SK-N-SH treated with all-trans-retinoic acid at 6 μM for 48 hours (cell line): ENCODE measurements around the gene KLF11.

Experiments
- ATAC-seq: fragments of 200-7000 bp; cut with Tn5 transposase; 3 replicates; pipeline ENCODE4 v1.9.1; 2020; ENCODE audit warnings: mild to moderate bottlenecking, moderate library complexity
- ARNTL ChIP-seq: fragments of 450-650 bp; formaldehyde crosslinking; IDR thresholded peaks from 2 replicates; pipeline ENCODE4 v1.5.0; 2020; ENCODE audit warnings: low read depth, mild to moderate bottlenecking, moderate library complexity, borderline replicate concordance
- BACH2 ChIP-seq: fragments of 250-450 bp; sonication (Bioruptor Pico); IDR thresholded peaks from 2 replicates; pipeline ENCODE4 v1.9.0; 2021; ENCODE audit warnings: mild to moderate bottlenecking, borderline replicate concordance
- CSDC2 ChIP-seq: fragments of 250-450 bp; sonication (Bioruptor Pico); IDR thresholded peaks from 2 replicates; pipeline ENCODE4 v1.5.0; 2020; ENCODE audit warnings: mild to moderate bottlenecking, moderate library complexity
- ESRRG ChIP-seq: fragments of 250-450 bp; sonication (Bioruptor Pico); IDR thresholded peaks from 2 replicates; pipeline ENCODE4 v1.6.1; 2021; ENCODE audit warnings: mild to moderate bottlenecking
- GLIS3 ChIP-seq: fragments of 250-450 bp; sonication (Bioruptor Pico); IDR thresholded peaks from 2 replicates; pipeline ENCODE4 v1.5.0; 2020; ENCODE audit warnings: mild to moderate bottlenecking, moderate library complexity
- ISL1 ChIP-seq: fragments of 250-450 bp; sonication (Bioruptor Pico); IDR thresholded peaks from 2 replicates; pipeline ENCODE4 v2.1.2; 2022; ENCODE audit warnings: mild to moderate bottlenecking, moderate library complexity
- OSR1 ChIP-seq: fragments of 250-450 bp; sonication (Bioruptor Pico); IDR thresholded peaks from 2 replicates; pipeline ENCODE4 v1.8.0; 2022; ENCODE audit warnings: moderate library complexity, mild to moderate bottlenecking, inconsistent platforms
- PATZ1 ChIP-seq: fragments of 250-450 bp; sonication (Bioruptor Pico); IDR thresholded peaks from 2 replicates; pipeline ENCODE4 v1.8.0; 2020; ENCODE audit warnings: mild to moderate bottlenecking, moderate library complexity, borderline replicate concordance
- PPARA ChIP-seq: fragments of 250-450 bp; sonication (Bioruptor Pico); IDR thresholded peaks from 2 replicates; pipeline ENCODE4 v1.5.0; 2020; ENCODE audit warnings: mild to moderate bottlenecking, borderline replicate concordance
- RARB ChIP-seq: fragments of 250-450 bp; sonication (Bioruptor Pico); IDR thresholded peaks from 2 replicates; pipeline ENCODE4 v1.8.0; 2021; ENCODE audit warnings: mild to moderate bottlenecking, moderate library complexity
- SNAI2 ChIP-seq: fragments of 250-450 bp; sonication (Bioruptor Pico); IDR thresholded peaks from 2 replicates; pipeline ENCODE4 v1.5.0; 2020; ENCODE audit warnings: mild to moderate bottlenecking, moderate library complexity
- TCF4 ChIP-seq: fragments of 250-450 bp; sonication (Bioruptor Pico); IDR thresholded peaks from 2 replicates; pipeline ENCODE4 v1.8.0; 2021; ENCODE audit warnings: mild to moderate bottlenecking, moderate library complexity, borderline replicate concordance
- TOX ChIP-seq: fragments of 250-450 bp; sonication (Bioruptor Pico); IDR thresholded peaks from 2 replicates; pipeline ENCODE4 v1.8.0; 2021; ENCODE audit warnings: mild to moderate bottlenecking, moderate library complexity, borderline replicate concordance
- ZC3H10 ChIP-seq: fragments of 250-450 bp; sonication (Bioruptor Pico); IDR thresholded peaks from 2 replicates; pipeline ENCODE4 v1.5.1; 2021; ENCODE audit warnings: mild to moderate bottlenecking, moderate library complexity
- ZFP3 ChIP-seq: fragments of 250-450 bp; sonication (Bioruptor Pico); IDR thresholded peaks from 2 replicates; pipeline ENCODE4 v1.5.0; 2020; ENCODE audit warnings: mild to moderate bottlenecking, moderate library complexity
- ZFP30 ChIP-seq: fragments of 450-650 bp; formaldehyde crosslinking; IDR thresholded peaks from 2 replicates; pipeline ENCODE4 v1.5.0; 2022; ENCODE audit warnings: mild to moderate bottlenecking, moderate library complexity
- ZNF565 ChIP-seq: fragments of 450-650 bp; formaldehyde crosslinking; conservative IDR thresholded peaks from 2 replicates; pipeline ENCODE4 v1.5.0; 2020; ENCODE audit warnings: low read depth, mild to moderate bottlenecking, moderate library complexity
- ZNF70 ChIP-seq: fragments of 450-650 bp; formaldehyde crosslinking; IDR thresholded peaks from 2 replicates; pipeline ENCODE4 v1.5.0; 2020; ENCODE audit warnings: mild to moderate bottlenecking, moderate library complexity
- ZNF8 ChIP-seq: fragments of 450-650 bp; formaldehyde crosslinking; IDR thresholded peaks from 2 replicates; pipeline ENCODE4 v1.5.0; 2020; ENCODE audit warnings: mild to moderate bottlenecking, moderate library complexity
- TF ChIP-seq, protein P1 (sequence below): fragments of 250-450 bp; sonication (Bioruptor Pico); IDR thresholded peaks from 2 replicates; pipeline ENCODE4 v1.5.1; 2021; ENCODE audit warnings: mild to moderate bottlenecking, moderate library complexity
- TF ChIP-seq, protein P2 (sequence below): fragments of 250-450 bp; sonication (Bioruptor Pico); IDR thresholded peaks from 2 replicates; pipeline ENCODE4 v1.8.0; 2021; ENCODE audit warnings: low read depth, mild to moderate bottlenecking, moderate library complexity, borderline replicate concordance
- TF ChIP-seq, protein P3 (sequence below): fragments of 250-450 bp; sonication (Bioruptor Pico); IDR thresholded peaks from 2 replicates; pipeline ENCODE4 v1.5.0; 2020; ENCODE audit warnings: mild to moderate bottlenecking, moderate library complexity
- TF ChIP-seq, protein P4 (sequence below): fragments of 250-450 bp; sonication (Bioruptor Pico); IDR thresholded peaks from 2 replicates; pipeline ENCODE4 v1.5.1; 2020; ENCODE audit warnings: low read depth, mild to moderate bottlenecking, moderate library complexity

The KLF11 gene

GRCh38 chr2:10004836-10005235, 38.5 kb upstream of the KLF11 start:
- TF ChIP-seq PPARA = no peak
- TF ChIP-seq BACH2 = no peak
- no peak for TF ChIP-seq ISL1 (CRISPR knock-in tag)
- ATAC-seq = no peak

GRCh38 chr2:10005461-10006235, 37.7 kb upstream of the KLF11 start:
- ATAC-seq = no peak
- TF ChIP-seq ZC3H10 (CRISPR knock-in tag) = no peak
- TF ChIP-seq ESRRG (CRISPR knock-in tag) = no peak
- TF ChIP-seq SNAI2 (CRISPR knock-in tag) = no peak
- TF ChIP-seq CSDC2 (CRISPR knock-in tag) = no peak
- TF ChIP-seq, protein P1, sequence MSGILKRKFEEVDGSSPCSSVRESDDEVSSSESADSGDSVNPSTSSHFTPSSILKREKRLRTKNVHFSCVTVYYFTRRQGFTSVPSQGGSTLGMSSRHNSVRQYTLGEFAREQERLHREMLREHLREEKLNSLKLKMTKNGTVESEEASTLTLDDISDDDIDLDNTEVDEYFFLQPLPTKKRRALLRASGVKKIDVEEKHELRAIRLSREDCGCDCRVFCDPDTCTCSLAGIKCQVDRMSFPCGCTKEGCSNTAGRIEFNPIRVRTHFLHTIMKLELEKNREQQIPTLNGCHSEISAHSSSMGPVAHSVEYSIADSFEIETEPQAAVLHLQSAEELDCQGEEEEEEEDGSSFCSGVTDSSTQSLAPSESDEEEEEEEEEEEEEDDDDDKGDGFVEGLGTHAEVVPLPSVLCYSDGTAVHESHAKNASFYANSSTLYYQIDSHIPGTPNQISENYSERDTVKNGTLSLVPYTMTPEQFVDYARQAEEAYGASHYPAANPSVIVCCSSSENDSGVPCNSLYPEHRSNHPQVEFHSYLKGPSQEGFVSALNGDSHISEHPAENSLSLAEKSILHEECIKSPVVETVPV = no peak
- no peak for TF ChIP-seq ZNF70 (CRISPR knock-in tag)
- TF ChIP-seq ZFP30 = no peak

DNA sequence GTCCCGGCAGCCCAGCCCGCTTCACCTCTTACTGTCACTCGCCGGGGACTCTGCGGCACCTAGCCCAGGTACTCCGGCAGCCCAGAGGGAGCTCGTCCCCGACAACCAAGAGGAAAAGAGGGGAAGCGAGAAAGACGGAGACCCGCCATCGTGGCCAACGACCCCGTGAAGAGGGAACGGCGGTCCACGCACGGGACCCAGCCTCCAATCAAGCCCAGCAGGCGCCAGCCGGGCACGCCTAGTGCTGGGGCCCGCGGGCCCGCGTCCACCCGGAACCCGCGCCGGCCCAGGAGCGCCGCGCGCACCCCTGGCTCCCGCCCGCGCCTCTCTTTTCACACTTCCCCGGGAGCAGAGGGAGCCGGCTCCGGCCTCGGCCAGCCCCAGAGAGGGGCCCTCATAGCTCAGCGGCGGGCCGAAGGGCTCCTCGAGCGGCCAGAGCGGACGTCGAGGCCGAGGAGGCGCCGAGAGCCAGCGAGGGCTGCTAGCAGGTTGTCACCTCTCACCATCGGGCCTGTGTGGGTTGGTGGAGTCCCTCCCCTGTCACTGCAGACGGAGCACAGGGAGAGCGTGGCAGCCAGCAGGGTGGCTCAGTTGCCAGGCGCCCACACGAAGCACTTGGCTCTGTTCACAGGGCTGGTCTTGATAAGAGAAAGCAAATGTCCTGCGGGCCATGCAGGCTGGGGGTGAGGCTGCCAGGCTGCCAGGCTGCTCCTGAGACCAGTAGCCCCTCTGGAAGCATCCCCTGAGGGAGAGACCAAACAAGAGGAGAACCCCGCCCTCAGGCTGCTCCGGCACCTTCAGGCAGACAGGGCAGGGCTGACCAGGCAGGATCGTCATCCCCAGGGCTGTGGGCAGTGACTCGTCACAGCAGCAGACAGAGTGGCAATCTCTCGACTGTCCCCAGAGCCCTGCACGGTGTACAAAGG, 36.9 kb upstream of the KLF11 start:
- ATAC-seq = peak; percentile 27; the same call in 2 of the 3 replicates
- TF ChIP-seq BACH2 (no peak), PPARA (no peak), ZNF8 (CRISPR knock-in tag) (no peak), OSR1 (CRISPR knock-in tag) (no peak), ZNF565 (no peak), RARB (CRISPR knock-in tag) (no peak), ZFP30 (no peak), TCF4 (CRISPR knock-in tag) (no peak), SNAI2 (CRISPR knock-in tag) (no peak), ZFP3 (no peak), CSDC2 (CRISPR knock-in tag) (no peak), ESRRG (CRISPR knock-in tag) (no peak), TOX (no peak)
- TF ChIP-seq, protein P2, sequence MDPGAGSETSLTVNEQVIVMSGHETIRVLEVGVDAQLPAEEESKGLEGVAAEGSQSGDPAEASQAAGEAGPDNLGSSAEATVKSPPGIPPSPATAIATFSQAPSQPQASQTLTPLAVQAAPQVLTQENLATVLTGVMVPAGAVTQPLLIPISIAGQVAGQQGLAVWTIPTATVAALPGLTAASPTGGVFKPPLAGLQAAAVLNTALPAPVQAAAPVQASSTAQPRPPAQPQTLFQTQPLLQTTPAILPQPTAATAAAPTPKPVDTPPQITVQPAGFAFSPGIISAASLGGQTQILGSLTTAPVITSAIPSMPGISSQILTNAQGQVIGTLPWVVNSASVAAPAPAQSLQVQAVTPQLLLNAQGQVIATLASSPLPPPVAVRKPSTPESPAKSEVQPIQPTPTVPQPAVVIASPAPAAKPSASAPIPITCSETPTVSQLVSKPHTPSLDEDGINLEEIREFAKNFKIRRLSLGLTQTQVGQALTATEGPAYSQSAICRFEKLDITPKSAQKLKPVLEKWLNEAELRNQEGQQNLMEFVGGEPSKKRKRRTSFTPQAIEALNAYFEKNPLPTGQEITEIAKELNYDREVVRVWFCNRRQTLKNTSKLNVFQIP (CRISPR knock-in tag) = no peak
- TF ChIP-seq, protein P3, sequence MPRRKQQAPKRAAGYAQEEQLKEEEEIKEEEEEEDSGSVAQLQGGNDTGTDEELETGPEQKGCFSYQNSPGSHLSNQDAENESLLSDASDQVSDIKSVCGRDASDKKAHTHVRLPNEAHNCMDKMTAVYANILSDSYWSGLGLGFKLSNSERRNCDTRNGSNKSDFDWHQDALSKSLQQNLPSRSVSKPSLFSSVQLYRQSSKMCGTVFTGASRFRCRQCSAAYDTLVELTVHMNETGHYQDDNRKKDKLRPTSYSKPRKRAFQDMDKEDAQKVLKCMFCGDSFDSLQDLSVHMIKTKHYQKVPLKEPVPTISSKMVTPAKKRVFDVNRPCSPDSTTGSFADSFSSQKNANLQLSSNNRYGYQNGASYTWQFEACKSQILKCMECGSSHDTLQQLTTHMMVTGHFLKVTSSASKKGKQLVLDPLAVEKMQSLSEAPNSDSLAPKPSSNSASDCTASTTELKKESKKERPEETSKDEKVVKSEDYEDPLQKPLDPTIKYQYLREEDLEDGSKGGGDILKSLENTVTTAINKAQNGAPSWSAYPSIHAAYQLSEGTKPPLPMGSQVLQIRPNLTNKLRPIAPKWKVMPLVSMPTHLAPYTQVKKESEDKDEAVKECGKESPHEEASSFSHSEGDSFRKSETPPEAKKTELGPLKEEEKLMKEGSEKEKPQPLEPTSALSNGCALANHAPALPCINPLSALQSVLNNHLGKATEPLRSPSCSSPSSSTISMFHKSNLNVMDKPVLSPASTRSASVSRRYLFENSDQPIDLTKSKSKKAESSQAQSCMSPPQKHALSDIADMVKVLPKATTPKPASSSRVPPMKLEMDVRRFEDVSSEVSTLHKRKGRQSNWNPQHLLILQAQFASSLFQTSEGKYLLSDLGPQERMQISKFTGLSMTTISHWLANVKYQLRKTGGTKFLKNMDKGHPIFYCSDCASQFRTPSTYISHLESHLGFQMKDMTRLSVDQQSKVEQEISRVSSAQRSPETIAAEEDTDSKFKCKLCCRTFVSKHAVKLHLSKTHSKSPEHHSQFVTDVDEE (CRISPR knock-in tag) = no peak

DNA sequence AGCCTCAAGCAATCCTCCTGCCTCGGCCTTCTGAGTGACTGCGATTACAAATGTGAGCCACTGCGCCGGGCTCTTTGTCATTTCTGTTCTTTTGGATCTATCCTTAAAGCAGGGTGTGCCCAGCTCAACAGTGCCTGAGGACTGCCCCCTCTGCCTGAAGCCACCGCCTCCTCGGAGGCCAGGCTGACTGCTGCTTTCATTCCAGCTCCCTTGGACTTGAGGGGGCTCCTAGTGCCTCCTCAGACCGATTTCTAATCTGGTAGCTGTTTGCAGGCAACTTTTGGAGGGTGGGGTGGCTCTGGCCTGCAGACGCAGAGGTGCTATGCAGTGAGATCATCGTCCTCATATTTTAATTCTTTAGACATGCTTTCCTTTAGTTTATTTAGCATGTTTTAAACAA, 35.9 kb upstream of the KLF11 start:
- no peak for ATAC-seq
- TF ChIP-seq ZNF8 (CRISPR knock-in tag) (no peak), ARNTL (CRISPR knock-in tag) (no peak), ESRRG (CRISPR knock-in tag) (no peak), BACH2 (no peak), SNAI2 (CRISPR knock-in tag) (no peak), ZNF565 (no peak), TOX (no peak), PATZ1 (CRISPR knock-in tag) (no peak), GLIS3 (CRISPR knock-in tag) (no peak), TCF4 (CRISPR knock-in tag) (no peak), RARB (CRISPR knock-in tag) (no peak)
- TF ChIP-seq, protein P4, sequence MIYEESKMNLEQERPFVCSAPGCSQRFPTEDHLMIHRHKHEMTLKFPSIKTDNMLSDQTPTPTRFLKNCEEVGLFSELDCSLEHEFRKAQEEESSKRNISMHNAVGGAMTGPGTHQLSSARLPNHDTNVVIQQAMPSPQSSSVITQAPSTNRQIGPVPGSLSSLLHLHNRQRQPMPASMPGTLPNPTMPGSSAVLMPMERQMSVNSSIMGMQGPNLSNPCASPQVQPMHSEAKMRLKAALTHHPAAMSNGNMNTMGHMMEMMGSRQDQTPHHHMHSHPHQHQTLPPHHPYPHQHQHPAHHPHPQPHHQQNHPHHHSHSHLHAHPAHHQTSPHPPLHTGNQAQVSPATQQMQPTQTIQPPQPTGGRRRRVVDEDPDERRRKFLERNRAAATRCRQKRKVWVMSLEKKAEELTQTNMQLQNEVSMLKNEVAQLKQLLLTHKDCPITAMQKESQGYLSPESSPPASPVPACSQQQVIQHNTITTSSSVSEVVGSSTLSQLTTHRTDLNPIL (CRISPR knock-in tag) = no peak
- TF ChIP-seq, protein P1 = no peak
